Measurements from ENCODE around the gene SMIM26.

The SMIM26 gene

GRCh38 chr20:18543932-18544331 is 23.3 kb upstream of the SMIM26 start:
- H3K36me3 ChIP-seq (ENCODE audit: control insufficient read depth in 4 of 4, insufficient read depth in 4 of 4, low read length in 3 of 4): peaks cover 18 to 73% (median 48%) of the 10 kb centered on the region in 4 experiments
- WGBS (ENCODE audit: insufficient coverage): 100% methylated on average over 5 of the region's 7 CpGs
- CTCF ChIA-PET: no interaction called here

GRCh38 chr20:18545566-18545965 is 21.7 kb upstream of the SMIM26 start:
- 100% methylated on average over 1 of the region's 1 CpG for WGBS (ENCODE audit: insufficient coverage)
- Histone ChIP-seq H3K36me3 (ENCODE audit: control insufficient read depth in 4 of 4, insufficient read depth in 4 of 4, low read length in 3 of 4) (peaks cover 18 to 69% (median 44%) of the 10 kb centered on the region in 4 experiments), H3K27ac (ENCODE audit: insufficient read depth in 1 of 2, low read depth in 1 of 2, low read length in 2 of 2, poor library complexity in 1 of 2, severe bottlenecking in 2 of 2) (no peak overlapping the region), H3K4me1 (ENCODE audit: control extremely low read depth in 1 of 4, control insufficient read depth in 4 of 4, insufficient read depth in 4 of 4, low read length in 3 of 4) (no peaks in the 10 kb centered on the region), H3K27me3 (replicated peaks in 2 of 5; ENCODE audit: control insufficient read depth in 4 of 5, insufficient read depth in 5 of 5, low read length in 4 of 5) (no peaks in the 10 kb centered on the region), H3K9me3 (ENCODE audit: control extremely low read depth in 1 of 5, control insufficient read depth in 4 of 5, insufficient read depth in 2 of 5, low read depth in 1 of 5, low read length in 4 of 5) (no peaks in the 10 kb centered on the region), H3K4me3 (ENCODE audit: control insufficient read depth in 1 of 7, extremely low read depth in 1 of 7, insufficient read depth in 4 of 7, low read depth in 2 of 7, low read length in 6 of 7) (no peak overlapping the region)
- ChIA-PET CTCF (no interaction called here), POLR2A (no interaction called here)
- DNase-seq: no peak

More at GRCh38 chr20:18543932-18544331, 23.3 kb upstream of the SMIM26 start:
- no peak overlapping the region for H3K27ac ChIP-seq (ENCODE audit: insufficient read depth in 1 of 2, low read depth in 1 of 2, low read length in 2 of 2, poor library complexity in 1 of 2, severe bottlenecking in 2 of 2)
- no peak for DNase-seq
- H3K4me1 ChIP-seq (ENCODE audit: control extremely low read depth in 1 of 4, control insufficient read depth in 4 of 4, insufficient read depth in 4 of 4, low read length in 3 of 4): no peaks in the 10 kb centered on the region
- no peaks in the 10 kb centered on the region for H3K9me3 ChIP-seq (ENCODE audit: control extremely low read depth in 1 of 5, control insufficient read depth in 4 of 5, insufficient read depth in 2 of 5, low read depth in 1 of 5, low read length in 4 of 5)
- POLR2A ChIA-PET: no interaction called here
- no peak overlapping the region for H3K4me3 ChIP-seq (ENCODE audit: control insufficient read depth in 1 of 7, extremely low read depth in 1 of 7, insufficient read depth in 4 of 7, low read depth in 2 of 7, low read length in 6 of 7)
- H3K27me3 ChIP-seq (replicated peaks in 2 of 5; ENCODE audit: control insufficient read depth in 4 of 5, insufficient read depth in 5 of 5, low read length in 4 of 5): no peaks in the 10 kb centered on the region

- no peak for DNase-seq
- no peaks in the 10 kb centered on the region for H3K27me3 ChIP-seq (replicated peaks in 2 of 5; ENCODE audit: control insufficient read depth in 4 of 5, insufficient read depth in 5 of 5, low read length in 4 of 5)
- CTCF ChIA-PET: no interaction called here
- H3K27ac ChIP-seq (ENCODE audit: insufficient read depth in 1 of 2, low read depth in 1 of 2, low read length in 2 of 2, poor library complexity in 1 of 2, severe bottlenecking in 2 of 2): no peak overlapping the region
- 97% methylated on average over 3 of the region's 3 CpGs for WGBS (ENCODE audit: insufficient coverage)
- POLR2A ChIA-PET: interaction anchor here (0.7 kb wide), 1 partner anchor 1763 kb away, joined by 3 read pairs; no protein-coding TSS in a partner anchor
- no peak overlapping the region for H3K4me3 ChIP-seq (ENCODE audit: control insufficient read depth in 1 of 7, extremely low read depth in 1 of 7, insufficient read depth in 4 of 7, low read depth in 2 of 7, low read length in 6 of 7)
- no peaks in the 10 kb centered on the region for H3K9me3 ChIP-seq (ENCODE audit: control extremely low read depth in 1 of 5, control insufficient read depth in 4 of 5, insufficient read depth in 2 of 5, low read depth in 1 of 5, low read length in 4 of 5)
- H3K4me1 ChIP-seq (ENCODE audit: control extremely low read depth in 1 of 4, control insufficient read depth in 4 of 4, insufficient read depth in 4 of 4, low read length in 3 of 4): no peaks in the 10 kb centered on the region
- H3K36me3 ChIP-seq (ENCODE audit: control insufficient read depth in 4 of 4, insufficient read depth in 4 of 4, low read length in 3 of 4): peaks cover 13 to 71% (median 48%) of the 10 kb centered on the region in 4 experiments
Measured at GRCh38 chr20:18548465-18548864, 18.8 kb upstream of the SMIM26 start.

GRCh38 chr20:18553746-18554145 is 13.5 kb upstream of the SMIM26 start:
- Histone ChIP-seq H3K36me3 (ENCODE audit: control insufficient read depth in 4 of 4, insufficient read depth in 4 of 4, low read length in 3 of 4) (peaks cover 16 to 70% (median 42%) of the 10 kb centered on the region in 4 experiments), H3K4me1 (ENCODE audit: control extremely low read depth in 1 of 4, control insufficient read depth in 4 of 4, insufficient read depth in 4 of 4, low read length in 3 of 4) (no peaks in the 10 kb centered on the region), H3K9me3 (ENCODE audit: control extremely low read depth in 1 of 5, control insufficient read depth in 4 of 5, insufficient read depth in 2 of 5, low read depth in 1 of 5, low read length in 4 of 5) (peaks cover 0 to 2% (median 0%) of the 10 kb centered on the region in 5 experiments), H3K4me3 (ENCODE audit: control insufficient read depth in 1 of 7, extremely low read depth in 1 of 7, insufficient read depth in 4 of 7, low read depth in 2 of 7, low read length in 6 of 7) (no peak overlapping the region), H3K27ac (ENCODE audit: insufficient read depth in 1 of 2, low read depth in 1 of 2, low read length in 2 of 2, poor library complexity in 1 of 2, severe bottlenecking in 2 of 2) (no peak overlapping the region), H3K27me3 (replicated peaks in 2 of 5; ENCODE audit: control insufficient read depth in 4 of 5, insufficient read depth in 5 of 5, low read length in 4 of 5) (no peaks in the 10 kb centered on the region)
- ChIA-PET CTCF (no interaction called here), POLR2A (no interaction called here)
- DNase-seq: no peak
- WGBS (ENCODE audit: insufficient coverage): 98% methylated on average over 6 of the region's 8 CpGs

GRCh38 chr20:18567739-18568091 is 483 bp downstream of the SMIM26 start:
- Histone ChIP-seq H3K27me3 (replicated peaks in 2 of 5; ENCODE audit: control insufficient read depth in 4 of 5, insufficient read depth in 5 of 5, low read length in 4 of 5) (no peaks in the 10 kb centered on the region), H3K36me3 (ENCODE audit: control insufficient read depth in 4 of 4, insufficient read depth in 4 of 4, low read length in 3 of 4) (peaks cover 0 to 26% (median 15%) of the 10 kb centered on the region in 4 experiments), H3K4me3 (ENCODE audit: control insufficient read depth in 1 of 7, extremely low read depth in 1 of 7, insufficient read depth in 4 of 7, low read depth in 2 of 7, low read length in 6 of 7) (peak overlapping the region; percentile 61 to 91 (median 85)), H3K9me3 (ENCODE audit: control extremely low read depth in 1 of 5, control insufficient read depth in 4 of 5, insufficient read depth in 2 of 5, low read depth in 1 of 5, low read length in 4 of 5) (peaks cover 0 to 4% (median 0%) of the 10 kb centered on the region in 5 experiments), H3K27ac (ENCODE audit: insufficient read depth in 1 of 2, low read depth in 1 of 2, low read length in 2 of 2, poor library complexity in 1 of 2, severe bottlenecking in 2 of 2) (peak overlapping the region; percentile 93 to 97), H3K4me1 (ENCODE audit: control extremely low read depth in 1 of 4, control insufficient read depth in 4 of 4, insufficient read depth in 4 of 4, low read length in 3 of 4) (peaks cover 7 to 14% (median 9%) of the 10 kb centered on the region in 4 experiments)
- ChIA-PET POLR2A (no interaction called here), CTCF (no interaction called here)
- peak in 1 of 3 donors; percentile 24 for DNase-seq
- 15% methylated on average over 5 of the region's 6 CpGs for WGBS (ENCODE audit: insufficient coverage)

GRCh38 chr20:18571009-18571408 is 3.8 kb downstream of the SMIM26 start:
- Histone ChIP-seq H3K27me3 (replicated peaks in 2 of 5; ENCODE audit: control insufficient read depth in 4 of 5, insufficient read depth in 5 of 5, low read length in 4 of 5) (no peaks in the 10 kb centered on the region), H3K27ac (ENCODE audit: insufficient read depth in 1 of 2, low read depth in 1 of 2, low read length in 2 of 2, poor library complexity in 1 of 2, severe bottlenecking in 2 of 2) (no peak overlapping the region), H3K9me3 (ENCODE audit: control extremely low read depth in 1 of 5, control insufficient read depth in 4 of 5, insufficient read depth in 2 of 5, low read depth in 1 of 5, low read length in 4 of 5) (peaks cover 0 to 4% (median 0%) of the 10 kb centered on the region in 5 experiments), H3K36me3 (ENCODE audit: control insufficient read depth in 4 of 4, insufficient read depth in 4 of 4, low read length in 3 of 4) (peaks cover 0 to 23% (median 14%) of the 10 kb centered on the region in 4 experiments), H3K4me1 (ENCODE audit: control extremely low read depth in 1 of 4, control insufficient read depth in 4 of 4, insufficient read depth in 4 of 4, low read length in 3 of 4) (peaks cover 7 to 14% (median 9%) of the 10 kb centered on the region in 4 experiments), H3K4me3 (ENCODE audit: control insufficient read depth in 1 of 7, extremely low read depth in 1 of 7, insufficient read depth in 4 of 7, low read depth in 2 of 7, low read length in 6 of 7) (no peak overlapping the region)
- ChIA-PET POLR2A (no interaction called here), CTCF (interaction anchor here (0.7 to 1.2 kb wide), 2 partner anchors 9 to 44 kb away, joined by 3 read pairs; no protein-coding TSS in a partner anchor)
- no peak for DNase-seq
- WGBS (ENCODE audit: insufficient coverage): 90% methylated on average over 2 of the region's 2 CpGs

- Histone ChIP-seq H3K27ac (ENCODE audit: insufficient read depth in 1 of 2, low read depth in 1 of 2, low read length in 2 of 2, poor library complexity in 1 of 2, severe bottlenecking in 2 of 2) (no peak overlapping the region), H3K4me1 (ENCODE audit: control extremely low read depth in 1 of 4, control insufficient read depth in 4 of 4, insufficient read depth in 4 of 4, low read length in 3 of 4) (peaks cover 5 to 10% (median 6%) of the 10 kb centered on the region in 4 experiments), H3K27me3 (replicated peaks in 2 of 5; ENCODE audit: control insufficient read depth in 4 of 5, insufficient read depth in 5 of 5, low read length in 4 of 5) (no peaks in the 10 kb centered on the region), H3K36me3 (ENCODE audit: control insufficient read depth in 4 of 4, insufficient read depth in 4 of 4, low read length in 3 of 4) (peaks cover 0 to 23% (median 14%) of the 10 kb centered on the region in 4 experiments), H3K4me3 (ENCODE audit: control insufficient read depth in 1 of 7, extremely low read depth in 1 of 7, insufficient read depth in 4 of 7, low read depth in 2 of 7, low read length in 6 of 7) (no peak overlapping the region), H3K9me3 (ENCODE audit: control extremely low read depth in 1 of 5, control insufficient read depth in 4 of 5, insufficient read depth in 2 of 5, low read depth in 1 of 5, low read length in 4 of 5) (peaks cover 0 to 4% (median 0%) of the 10 kb centered on the region in 5 experiments)
- 86% methylated on average over 2 of the region's 2 CpGs for WGBS (ENCODE audit: insufficient coverage)
- ChIA-PET POLR2A (no interaction called here), CTCF (no interaction called here)
- no peak for DNase-seq
Measured at GRCh38 chr20:18571578-18571977, 4.3 kb downstream of the SMIM26 start.
